Brain microvascular endothelial cell (primary cell): Measurements from ENCODE around the gene CD4.

ENCODE experiments used
- DNase-seq: peaks from one replicate; pipeline ENCODE4 v3.0.0-alpha.2; 2020
- H3K27ac ChIP-seq: fragments of 250-450 bp; sonication (Bioruptor Pico); 2 replicates; pipeline ENCODE4 v1.5.1; 2020; ENCODE audit warnings: mild to moderate bottlenecking, moderate library complexity
- H3K27me3 ChIP-seq: fragments of 250-450 bp; sonication (Bioruptor Pico); replicated peaks from 2 replicates; pipeline ENCODE4 v1.5.1; 2020; ENCODE audit warnings: mild to moderate bottlenecking
- H3K36me3 ChIP-seq: fragments of 250-450 bp; sonication (Bioruptor Pico); replicated peaks from 2 replicates; pipeline ENCODE4 v1.5.1; 2020; ENCODE audit warnings: mild to moderate bottlenecking
- H3K4me3 ChIP-seq: 2 replicates; pipeline ENCODE4 v1.5.1; 2011; ENCODE audit warnings: low read depth, mild to moderate bottlenecking, control low read depth, low read length, moderate library complexity
- in situ Hi-C: cut with HindIII; loops from 2 replicates; pipeline ENCODE4 v1.10.0; 2017; ENCODE audit warnings: low sequenced_read_pairs, low pct_ligation_motif_present
- TF ChIP-seq, protein P1 (sequence below): IDR thresholded peaks from 2 replicates; pipeline ENCODE4 v1.5.1; 2011; ENCODE audit warnings: low read depth, mild to moderate bottlenecking, moderate library complexity, low read length, control low read depth, inconsistent platforms; ENCODE audit errors: missing control alignments

CD4 gene

GRCh38 chr12:6799147-6799546 lies 9.8 kb downstream of the CD4 start:
- DNase-seq = no peak
- no peak overlapping the region for H3K4me3 ChIP-seq
- TF ChIP-seq, protein P1, sequence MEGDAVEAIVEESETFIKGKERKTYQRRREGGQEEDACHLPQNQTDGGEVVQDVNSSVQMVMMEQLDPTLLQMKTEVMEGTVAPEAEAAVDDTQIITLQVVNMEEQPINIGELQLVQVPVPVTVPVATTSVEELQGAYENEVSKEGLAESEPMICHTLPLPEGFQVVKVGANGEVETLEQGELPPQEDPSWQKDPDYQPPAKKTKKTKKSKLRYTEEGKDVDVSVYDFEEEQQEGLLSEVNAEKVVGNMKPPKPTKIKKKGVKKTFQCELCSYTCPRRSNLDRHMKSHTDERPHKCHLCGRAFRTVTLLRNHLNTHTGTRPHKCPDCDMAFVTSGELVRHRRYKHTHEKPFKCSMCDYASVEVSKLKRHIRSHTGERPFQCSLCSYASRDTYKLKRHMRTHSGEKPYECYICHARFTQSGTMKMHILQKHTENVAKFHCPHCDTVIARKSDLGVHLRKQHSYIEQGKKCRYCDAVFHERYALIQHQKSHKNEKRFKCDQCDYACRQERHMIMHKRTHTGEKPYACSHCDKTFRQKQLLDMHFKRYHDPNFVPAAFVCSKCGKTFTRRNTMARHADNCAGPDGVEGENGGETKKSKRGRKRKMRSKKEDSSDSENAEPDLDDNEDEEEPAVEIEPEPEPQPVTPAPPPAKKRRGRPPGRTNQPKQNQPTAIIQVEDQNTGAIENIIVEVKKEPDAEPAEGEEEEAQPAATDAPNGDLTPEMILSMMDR = no peak
- no peak overlapping the region for H3K27ac ChIP-seq
- H3K27me3 ChIP-seq = no peaks in the 10 kb centered on the region
- H3K36me3 ChIP-seq = no peaks in the 10 kb centered on the region
- in situ Hi-C loops = no loop called here

DNA sequence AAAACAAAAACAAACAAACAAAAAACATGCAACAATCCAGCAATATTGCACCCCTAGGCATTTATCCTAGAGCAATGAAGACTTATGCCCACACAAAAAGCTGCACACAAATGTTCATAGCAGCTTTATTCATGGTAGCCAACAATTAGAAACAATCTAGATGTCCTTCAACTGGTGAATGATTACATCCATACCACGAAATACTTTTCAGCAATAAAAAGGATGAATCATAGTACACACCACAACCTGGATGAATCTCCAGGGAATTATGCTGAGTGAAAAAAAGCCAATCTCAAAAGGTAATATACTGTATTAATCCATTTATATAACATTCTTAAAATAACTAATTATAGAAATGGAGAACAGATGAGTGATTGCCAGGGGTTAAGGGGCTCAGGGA lies 17.8 kb downstream of the CD4 start:
- H3K27ac ChIP-seq = no peak overlapping the region
- no peaks in the 10 kb centered on the region for H3K36me3 ChIP-seq
- TF ChIP-seq, protein P1 = no peak
- DNase-seq = no peak
- no peak overlapping the region for H3K4me3 ChIP-seq
- in situ Hi-C loops = no loop called here
- no peaks in the 10 kb centered on the region for H3K27me3 ChIP-seq

DNA sequence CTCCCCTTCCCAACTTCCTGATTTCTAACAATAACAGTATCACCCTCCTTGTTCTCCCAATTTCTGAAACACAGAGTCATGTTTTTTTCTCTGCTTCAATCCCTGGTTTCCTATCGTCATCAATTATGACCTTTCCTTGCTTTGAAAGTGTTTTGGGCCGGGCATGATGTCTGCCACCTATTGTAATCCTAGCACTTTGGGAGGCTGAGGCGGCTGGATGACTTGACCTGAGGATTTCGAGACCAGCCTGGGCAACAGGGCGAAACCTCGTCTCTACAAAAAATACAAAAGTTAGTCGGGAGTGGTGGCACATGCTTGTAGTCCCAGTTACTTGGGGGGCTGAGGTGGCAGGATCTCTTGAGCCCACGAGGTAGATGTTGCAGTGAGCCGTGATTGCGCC lies 19.7 kb downstream of the CD4 start:
- in situ Hi-C loops = no loop called here
- Histone ChIP-seq H3K4me3 (no peak overlapping the region), H3K36me3 (no peaks in the 10 kb centered on the region), H3K27me3 (no peaks in the 10 kb centered on the region), H3K27ac (no peak overlapping the region)
- no peak for DNase-seq
- TF ChIP-seq, protein P1 = no peak

GRCh38 chr12:6810758-6811157 lies 21.4 kb downstream of the CD4 start:
- in situ Hi-C loops = no loop called here
- DNase-seq = no peak
- Histone ChIP-seq H3K27me3 (no peaks in the 10 kb centered on the region), H3K4me3 (no peak overlapping the region), H3K27ac (no peak overlapping the region), H3K36me3 (no peaks in the 10 kb centered on the region)
- TF ChIP-seq, protein P1 = no peak

DNA sequence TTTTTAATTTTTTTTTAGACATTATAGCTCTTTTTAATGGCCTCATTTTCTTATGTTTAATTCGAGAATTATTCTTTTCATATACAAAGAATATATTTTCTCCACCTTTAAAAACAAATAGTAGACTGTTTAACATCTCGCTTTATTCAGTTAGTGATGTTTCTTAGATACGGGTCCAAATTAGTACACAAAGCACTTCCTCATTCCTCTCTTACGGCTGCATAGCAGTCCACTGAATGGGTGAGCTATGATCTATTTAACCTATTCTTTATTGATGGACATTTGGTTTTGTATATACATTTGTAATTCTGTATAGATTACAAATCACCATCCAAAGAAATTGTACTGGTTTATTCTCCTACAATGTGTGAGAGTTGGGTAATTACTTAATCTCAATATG lies 24.0 kb downstream of the CD4 start:
- Histone ChIP-seq H3K27ac (no peak overlapping the region), H3K27me3 (no peaks in the 10 kb centered on the region), H3K4me3 (no peak overlapping the region), H3K36me3 (no peaks in the 10 kb centered on the region)
- in situ Hi-C loops = no loop called here
- DNase-seq = no peak
- TF ChIP-seq, protein P1 = no peak

DNA sequence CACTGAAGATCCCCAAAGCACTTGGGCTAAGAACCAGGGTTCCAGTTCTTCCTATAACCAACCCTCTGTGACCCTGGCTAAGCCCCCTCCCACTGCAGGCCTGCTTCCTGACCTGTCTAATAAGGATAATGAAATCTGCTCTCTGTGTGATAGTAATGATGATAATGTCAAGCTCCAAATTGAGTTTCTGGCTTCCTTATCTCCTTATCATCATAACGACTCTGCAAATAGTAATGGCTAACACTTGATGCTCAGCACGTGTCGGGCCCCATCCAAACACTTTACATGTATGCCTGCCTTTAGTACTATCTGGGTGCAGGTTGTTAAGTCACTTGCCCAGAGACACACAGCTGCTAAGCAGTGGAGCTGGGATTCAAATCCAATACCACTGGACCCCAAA lies 27.3 kb downstream of the CD4 start:
- in situ Hi-C loops = no loop called here
- TF ChIP-seq, protein P1 = no peak
- DNase-seq = no peak
- Histone ChIP-seq H3K4me3 (no peak overlapping the region), H3K27ac (no peak overlapping the region), H3K27me3 (no peaks in the 10 kb centered on the region), H3K36me3 (no peaks in the 10 kb centered on the region)
